H1 (cell line): Measurements from ENCODE around the gene NTPCR. TPM values are rescaled to one million over a fixed set of nuclear protein-coding genes. Genes with fewer than 3 reads are reported as not detected.

ENCODE experiments used
- CTCF ChIA-PET: fragments of 300-600 bp; sonication (Branson Sonifier 250); formaldehyde crosslinking; loops from one replicate; lab custom pipeline; 2021; ENCODE audit not compliant: partially characterized antibody; lab: Charles Lee
- POLR2A ChIA-PET: fragments of 300-600 bp; sonication (Branson Sonifier 250); formaldehyde crosslinking; loops from one replicate; lab custom pipeline; 2021; ENCODE audit warnings: inconsistent platforms; ENCODE audit not compliant: partially characterized antibody; lab: Charles Lee
- DNase-seq, 2 experiments: peaks; one replicate each; pipeline versions ENCODE4 v3.0.0 to v3.0.0-alpha.2; 2010 to 2022; ENCODE audit warnings: low spot score in 2 of 2, low read depth in 1 of 2, mixed read lengths in 1 of 2
- FAIRE-seq: peaks from 2 replicates; lab custom pipeline; 2011; peaks lifted over from hg19 to GRCh38; lab: Jason Lieb, UNC
- H2AFZ ChIP-seq: 2 replicates; pipeline ENCODE4 v1.8.1; 2012; ENCODE audit warnings: low read length, inconsistent platforms
- H2AK5ac ChIP-seq: 2 replicates; pipeline ENCODE4 v1.6.1; 2013; ENCODE audit warnings: low read depth, low read length
- H2BK120ac ChIP-seq: replicated peaks from 2 replicates; pipeline ENCODE3; 2013; ENCODE audit warnings: low read depth, low read length, inconsistent platforms
- H2BK12ac ChIP-seq: 2 replicates; pipeline ENCODE4 v1.6.1; 2013; ENCODE audit warnings: low read depth, low read length
- H2BK15ac ChIP-seq: 2 replicates; pipeline ENCODE4 v1.6.1; 2013; ENCODE audit warnings: low read length
- H2BK20ac ChIP-seq: 2 replicates; pipeline ENCODE4 v1.6.1; 2013; ENCODE audit warnings: low read length
- H2BK5ac ChIP-seq: 2 replicates; pipeline ENCODE4 v1.6.1; 2013; ENCODE audit warnings: low read depth, low read length
- H3K14ac ChIP-seq: 2 replicates; pipeline ENCODE4 v1.6.1; 2013; ENCODE audit warnings: inconsistent platforms; ENCODE audit not compliant: insufficient read length
- H3K18ac ChIP-seq: 2 replicates; pipeline ENCODE4 v1.6.1; 2013; ENCODE audit warnings: low read length; ENCODE audit errors: extremely low read depth
- H3K23ac ChIP-seq: 2 replicates; pipeline ENCODE4 v1.6.1; 2013; ENCODE audit warnings: inconsistent platforms; ENCODE audit not compliant: insufficient read length
- H3K23me2 ChIP-seq: 2 replicates; pipeline ENCODE4 v1.6.1; 2013; ENCODE audit warnings: low read depth, low read length
- H3K27ac ChIP-seq: 2 replicates; pipeline ENCODE4 v1.6.1; 2011; ENCODE audit warnings: low read depth, low read length, inconsistent platforms
- H3K27me3 ChIP-seq, 4 experiments: replicated peaks in 1 of 4; 1 replicate in 1 of 4; 2 replicates in 3 of 4; pipeline versions ENCODE4 v1.6.1 to v1.8.1; 2011 to 2013; ENCODE audit warnings: low read length in 3 of 4, mild to moderate bottlenecking in 3 of 4, inconsistent platforms in 2 of 4, mixed read lengths in 2 of 4, moderate library complexity in 1 of 4; ENCODE audit not compliant: control insufficient read depth in 3 of 4, insufficient read depth in 3 of 4; ENCODE audit errors: extremely low read depth in 1 of 4
- H3K36me3 ChIP-seq, 4 experiments: 2 replicates each; pipeline versions ENCODE4 v1.6.1 to v1.8.1; 2011 to 2013; ENCODE audit warnings: mild to moderate bottlenecking in 4 of 4, low read length in 3 of 4, moderate library complexity in 2 of 4, control low read depth in 1 of 4, inconsistent platforms in 1 of 4; ENCODE audit not compliant: insufficient read depth in 4 of 4, control insufficient read depth in 2 of 4
- H3K4ac ChIP-seq: replicated peaks from 2 replicates; pipeline ENCODE3; 2013; ENCODE audit warnings: low read length, low read depth, mixed read lengths, inconsistent platforms; ENCODE audit not compliant: insufficient read length
- H3K4me1 ChIP-seq, 4 experiments: replicated peaks in 1 of 4; 1 replicate in 1 of 4; 2 replicates in 3 of 4; pipeline versions ENCODE4 v1.6.1 to v1.8.1; 2011 to 2013; ENCODE audit warnings: low read length in 3 of 4, inconsistent platforms in 2 of 4, mixed read lengths in 1 of 4; ENCODE audit not compliant: insufficient read depth in 4 of 4, control insufficient read depth in 3 of 4
- H3K4me2 ChIP-seq, 2 experiments: 2 replicates each; pipeline versions ENCODE4 v1.6.1 to v1.8.1; 2011 to 2013; ENCODE audit warnings: low read depth in 2 of 2, low read length in 2 of 2, control low read depth in 1 of 2, inconsistent platforms in 1 of 2, mild to moderate bottlenecking in 1 of 2; ENCODE audit not compliant: insufficient read depth in 1 of 2
- H3K4me3 ChIP-seq, 4 experiments: fragments of 200-600, 300-600 bp in 1 of 4; sonication (generic), shearing (Covaris generic), sonication (Bioruptor Twin) in 1 of 4; 2 replicates each; pipeline versions ENCODE4 v1.5.1 to v1.8.1; 2011 to 2016; ENCODE audit warnings: low read length in 4 of 4, low read depth in 3 of 4, control low read depth in 2 of 4, inconsistent platforms in 2 of 4, mild to moderate bottlenecking in 2 of 4, mixed read lengths in 1 of 4, moderate library complexity in 1 of 4; ENCODE audit not compliant: insufficient read depth in 2 of 4; ENCODE audit errors: extremely low read depth in 1 of 4
- H3K56ac ChIP-seq: replicated peaks from 2 replicates; pipeline ENCODE3; 2013; ENCODE audit warnings: low read depth, mild to moderate bottlenecking, mixed read lengths, low read length, inconsistent platforms; ENCODE audit not compliant: insufficient read length
- H3K79me1 ChIP-seq: 2 replicates; pipeline ENCODE4 v1.6.1; 2013; ENCODE audit warnings: low read depth, low read length, control low read depth
- H3K79me2 ChIP-seq, 2 experiments: 2 replicates each; pipeline versions ENCODE4 v1.6.1 to v1.8.1; 2012 to 2013; ENCODE audit warnings: low read length in 2 of 2, mild to moderate bottlenecking in 2 of 2, inconsistent platforms in 1 of 2; ENCODE audit not compliant: insufficient read depth in 2 of 2, control insufficient read depth in 1 of 2
- H3K9ac ChIP-seq, 4 experiments: replicated peaks in 1 of 4; 1 replicate in 1 of 4; 2 replicates in 3 of 4; pipeline versions ENCODE4 v1.6.1 to v1.8.1; 2011 to 2013; ENCODE audit warnings: low read depth in 3 of 4, low read length in 3 of 4, control low read depth in 2 of 4, mild to moderate bottlenecking in 2 of 4, moderate library complexity in 2 of 4, inconsistent platforms in 1 of 4; ENCODE audit errors: extremely low read depth in 1 of 4
- H3K9me3 ChIP-seq, 2 experiments: 2 replicates each; pipeline versions ENCODE4 v1.6.1 to v1.8.1; 2012 to 2013; ENCODE audit warnings: mild to moderate bottlenecking in 2 of 2, moderate library complexity in 2 of 2, control low read depth in 1 of 2, inconsistent platforms in 1 of 2, low read depth in 1 of 2, low read length in 1 of 2, mixed read lengths in 1 of 2; ENCODE audit not compliant: insufficient read depth in 2 of 2
- H4K20me1 ChIP-seq, 2 experiments: replicated peaks in 1 of 2; 2 replicates each; pipeline versions ENCODE3 to v1.8.1; 2011 to 2013; ENCODE audit warnings: inconsistent platforms in 2 of 2, low read length in 2 of 2, mild to moderate bottlenecking in 1 of 2; ENCODE audit not compliant: insufficient read depth in 2 of 2, control insufficient read depth in 1 of 2
- H4K5ac ChIP-seq: 2 replicates; pipeline ENCODE4 v1.6.1; 2013; ENCODE audit warnings: low read length, low read depth, mixed read lengths, inconsistent platforms; ENCODE audit not compliant: insufficient read length
- H4K8ac ChIP-seq: 2 replicates; pipeline ENCODE4 v1.8.0; 2013; ENCODE audit warnings: mild to moderate bottlenecking, moderate library complexity, low read length, inconsistent platforms; ENCODE audit not compliant: insufficient read depth; ENCODE audit errors: extremely low read depth
- H4K91ac ChIP-seq: replicated peaks from 2 replicates; pipeline ENCODE3; 2013; ENCODE audit warnings: low read length, mixed read lengths, inconsistent platforms; ENCODE audit not compliant: insufficient read length
- BRCA1 ChIP-seq: IDR thresholded peaks from 2 replicates; pipeline ENCODE4 v1.6.1; 2012; ENCODE audit warnings: low read depth, low read length, improper control_type of control experiment
- WGBS, 2 experiments: shearing (Covaris generic) in 1 of 2; methylation state at CpG; one replicate each; pipeline versions ENCODE4 v1.1.6 to v1.1.7; 2013 to 2015; ENCODE audit warnings: low lambda C conversion rate in 2 of 2, mixed read lengths in 2 of 2, inconsistent platforms in 1 of 2, low coverage in 1 of 2, missing lambda C conversion rate in 1 of 2; ENCODE audit not compliant: insufficient replicate concordance in 2 of 2, insufficient coverage in 1 of 2, insufficient read length in 1 of 2; ENCODE audit errors: extremely low coverage in 1 of 2, missing lambda C conversion rate in 1 of 2; 5-methylcytosine and 5-hydroxymethylcytosine counted together
- polyA plus RNA-seq, 7 experiments: library from polyadenylated mRNA; depleted of rRNA in 3 of 7; stranded (reverse) in 5 of 7; unstranded in 2 of 7; fragments of >200 nt in 5 of 7; fragments of 200-250 nt in 2 of 7; gene quantifications; 1 replicate in 5 of 7; 2 replicates in 1 of 7; 4 replicates in 1 of 7; pipeline versions ENCODE4 v1.2.1 to v1.2.3, GENCODE V29; 2011 to 2013; ENCODE audit warnings: missing spikeins in 2 of 7, mixed read lengths in 2 of 7
- total RNA-seq: library from RNA; stranded (reverse); fragmentation: NEBNext Ultra II Directional; extraction: Animal tissue kit (Norgen Biotek cat#: 25700); gene quantifications from 2 replicates; pipeline ENCODE4 v1.2.1, GENCODE V29; 2021

Gene NTPCR
- total and polyA plus RNA-seq, 2 of the 8 experiments (the other 6 are each of a cell fraction or from before 2014, with no cell fraction given): 22.6 to 73.1 TPM

DNA sequence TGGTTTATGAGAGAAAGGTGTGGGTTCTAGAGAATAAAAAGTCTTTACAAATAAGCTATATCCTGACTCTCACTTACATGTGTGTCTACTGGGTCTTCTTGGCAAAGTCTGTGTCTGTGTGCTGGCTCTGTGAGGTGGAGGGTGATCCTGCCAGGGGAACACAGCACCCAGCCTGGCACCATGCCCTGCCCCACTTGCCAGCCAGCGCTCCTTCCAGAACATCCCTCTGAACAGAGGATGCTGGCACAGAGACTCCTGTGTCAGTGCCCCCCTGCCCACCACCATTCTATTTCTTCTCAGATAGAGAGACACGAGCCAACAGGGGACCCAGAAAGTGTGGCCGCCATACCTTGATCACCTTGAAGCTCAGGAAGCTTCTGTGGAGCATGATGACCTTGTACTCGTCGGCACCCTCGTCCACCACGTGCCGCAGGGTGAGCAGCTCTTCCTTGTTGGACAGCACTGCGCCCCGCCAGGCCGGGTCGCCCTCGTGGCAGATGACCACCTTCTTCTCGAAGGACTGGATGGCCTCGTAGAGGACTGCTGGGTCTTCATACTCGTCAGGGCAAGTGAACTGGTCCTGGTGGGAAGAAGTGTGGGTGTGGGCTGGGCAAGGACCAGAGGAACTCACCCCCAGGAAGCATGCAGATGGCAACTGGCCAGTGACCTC lies 49.7 kb downstream of the NTPCR start:
- ChIA-PET POLR2A (interaction anchor here (1.6 kb wide), 1 partner anchor 10 kb away, joined by 4 read pairs; no protein-coding TSS in a partner anchor), CTCF (interaction anchor here (0.9 to 1.4 kb wide), 2 partner anchors 25 to 363 kb away, joined by 3 read pairs; no protein-coding TSS in a partner anchor)
- no peak overlapping the region for H3K4me3 ChIP-seq
- no peak overlapping the region for H3K23ac ChIP-seq
- no peak overlapping the region for H3K14ac ChIP-seq
- H3K56ac ChIP-seq: no peak overlapping the region
- no peaks in the 10 kb centered on the region for H3K23me2 ChIP-seq
- H3K4ac ChIP-seq: no peak overlapping the region
- H2BK15ac ChIP-seq: no peak overlapping the region
- H4K5ac ChIP-seq: no peak overlapping the region
- H4K20me1 ChIP-seq: no peaks in the 10 kb centered on the region
- no peak overlapping the region for H2BK20ac ChIP-seq
- H2BK120ac ChIP-seq: no peak overlapping the region
- no peaks in the 10 kb centered on the region; the same call in 1 of the 2 replicates for H3K79me1 ChIP-seq
- WGBS, 2 experiments: 91% methylated on average over 16 of the region's 16 CpGs; no CpG with 5 or more reads in 1 of the 2 experiments
- no peak overlapping the region for H2BK12ac ChIP-seq
- no peak overlapping the region for H3K4me2 ChIP-seq
- H2BK5ac ChIP-seq: no peak overlapping the region; the same call in 1 of the 2 replicates
- no peak overlapping the region for H2AK5ac ChIP-seq
- no peaks in the 10 kb centered on the region for H3K27me3 ChIP-seq
- no peaks in the 10 kb centered on the region for H3K4me1 ChIP-seq
- no peak for TF ChIP-seq BRCA1
- no peak overlapping the region; the same call in 1 of the 2 replicates for H4K8ac ChIP-seq
- H2AFZ ChIP-seq: no peak overlapping the region
- H3K36me3 ChIP-seq: peaks cover 7 to 50% (median 29%) of the 10 kb centered on the region in 4 experiments
- no peaks in the 10 kb centered on the region for H3K79me2 ChIP-seq
- FAIRE-seq (no peak), DNase-seq (no peak)
- H3K9ac ChIP-seq: no peak overlapping the region
- H3K27ac ChIP-seq: no peak overlapping the region
- no peak overlapping the region for H3K18ac ChIP-seq
- no peak overlapping the region for H4K91ac ChIP-seq
- peaks cover 4 to 5% of the 10 kb centered on the region in 2 experiments; a peak in 2 of 4 replicates for H3K9me3 ChIP-seq
